Measurements from ENCODE around the gene PHLDB2.

PHLDB2 gene

GRCh38 chr3:111929484-111929883, 70.4 kb downstream of the PHLDB2 start:
- no peak for DNase-seq

GRCh38 chr3:111932946-111933345, 73.9 kb downstream of the PHLDB2 start:
- no peak for DNase-seq

- no peak for DNase-seq
Observed at GRCh38 chr3:111936191-111936841, 77.3 kb downstream of the PHLDB2 start.

GRCh38 chr3:111936967-111937366, 77.9 kb downstream of the PHLDB2 start:
- DNase-seq: no peak

GRCh38 chr3:111937871-111938270, 78.8 kb downstream of the PHLDB2 start:
- no peak for DNase-seq

- no peak for DNase-seq
Observed at GRCh38 chr3:111939873-111940272, 80.8 kb downstream of the PHLDB2 start.

GRCh38 chr3:111943533-111943932, 84.5 kb downstream of the PHLDB2 start:
- DNase-seq: no peak

GRCh38 chr3:111944372-111944771, 85.3 kb downstream of the PHLDB2 start:
- DNase-seq: no peak

- DNase-seq: no peak
Observed at GRCh38 chr3:111947231-111947630, 88.2 kb downstream of the PHLDB2 start.

- DNase-seq: no peak
Observed at GRCh38 chr3:111948786-111949185, 89.7 kb downstream of the PHLDB2 start.

- no peak for DNase-seq
Observed at GRCh38 chr3:111949712-111950111, 90.6 kb downstream of the PHLDB2 start.

GRCh38 chr3:111951032-111951431, 92.0 kb downstream of the PHLDB2 start:
- no peak for DNase-seq

GRCh38 chr3:111952086-111952485, 93.0 kb downstream of the PHLDB2 start:
- DNase-seq: no peak

- DNase-seq: no peak
Observed at GRCh38 chr3:111952866-111953450, 93.9 kb downstream of the PHLDB2 start.

GRCh38 chr3:111954228-111954990, 95.3 kb downstream of the PHLDB2 start:
- DNase-seq: no peak

- no peak for DNase-seq
Observed at GRCh38 chr3:111955876-111956275, 96.8 kb downstream of the PHLDB2 start.

- DNase-seq: no peak
Observed at GRCh38 chr3:111956449-111956848, 97.4 kb downstream of the PHLDB2 start.

GRCh38 chr3:111956995-111957734, 98.1 kb downstream of the PHLDB2 start:
- DNase-seq: no peak

GRCh38 chr3:111961461-111962164, 102.5 kb downstream of the PHLDB2 start:
- DNase-seq: no peak

GRCh38 chr3:111963424-111963823, 104.4 kb downstream of the PHLDB2 start:
- no peak for DNase-seq

GRCh38 chr3:111965484-111965883, 106.4 kb downstream of the PHLDB2 start:
- no peak for DNase-seq

- DNase-seq: no peak
Observed at GRCh38 chr3:111967068-111967467, 108.0 kb downstream of the PHLDB2 start.

All from stimulated activated CD8-positive, alpha-beta memory T cell treated with anti-CD3 and anti-CD28 coated beads, Interleukin-4, amount 100 ng/mL, for 48 hours (primary cell).